A549 (cell line): ENCODE data around the gene TAS2R38. TPM values are rescaled to one million over a fixed set of nuclear protein-coding genes. Genes with fewer than 3 reads are reported as not detected.

ENCODE experiments used
- ATAC-seq, 2 experiments: fragments of 200-7000 bp in 1 of 2; fragments of >200 bp in 1 of 2; cut with Nextera tagmentation in 1 of 2; cut with Tn5 transposase in 1 of 2; 3 replicates each; pipeline versions ENCODE4 v1.8.0 to v1.9.1; 2018 to 2020; ENCODE audit warnings: mild to moderate bottlenecking in 1 of 2, moderate library complexity in 1 of 2
- CTCF ChIA-PET: fragments of 300-600 bp; sonication (Branson Sonifier 250); formaldehyde crosslinking; extraction: SDS; loops from one replicate; lab custom pipeline; 2021; ENCODE audit warnings: antibody characterized with exemption, inconsistent platforms; lab: Yijun Ruan, JAX
- POLR2A ChIA-PET: fragments of 350-600 bp; formaldehyde crosslinking; extraction: SDS; loops from one replicate; lab custom pipeline; 2021; ENCODE audit warnings: antibody characterized with exemption, inconsistent platforms; lab: Yijun Ruan, JAX
- DNase-seq, 2 experiments: peaks; one replicate each; pipeline versions ENCODE4 v3.0.0 to v3.0.0-alpha.2; 2011 to 2016; ENCODE audit warnings: low read depth in 1 of 2, low spot score in 1 of 2
- FAIRE-seq: peaks from 2 replicates; lab custom pipeline; 2011; peaks lifted over from hg19 to GRCh38; lab: Jason Lieb, UNC
- H3K27ac ChIP-seq, 2 experiments: fragments of >200 bp; sonication (Bioruptor Twin); formaldehyde crosslinking; 3 replicates each; pipeline ENCODE4 v1.5.1; 2016 to 2017
- H3K4me1 ChIP-seq: fragments of >200 bp; sonication (Bioruptor Twin); formaldehyde crosslinking; 3 replicates; pipeline ENCODE4 v1.6.1; 2016
- H3K4me2 ChIP-seq: fragments of >200 bp; sonication (Bioruptor Twin); formaldehyde crosslinking; 3 replicates; pipeline ENCODE4 v1.6.1; 2016
- H3K4me3 ChIP-seq: fragments of >200 bp; sonication (Bioruptor Twin); formaldehyde crosslinking; 3 replicates; pipeline ENCODE4 v1.5.1; 2016
- H3K9me3 ChIP-seq: fragments of >200 bp; sonication (Bioruptor Twin); formaldehyde crosslinking; 3 replicates; pipeline ENCODE4 v1.6.1; 2016
- BHLHE40 ChIP-seq: IDR thresholded peaks from 2 replicates; pipeline ENCODE4 v1.6.1; 2012; ENCODE audit warnings: low read depth, low read length, inconsistent platforms
- CBX2 ChIP-seq: fragments of 200-600 bp; sonication (generic); IDR thresholded peaks from 2 replicates; pipeline ENCODE4 v1.6.1; 2016; ENCODE audit warnings: low read depth, mild to moderate bottlenecking, borderline replicate concordance
- CEBPB ChIP-seq, 2 experiments: fragments of >200 bp in 1 of 2; sonication (Bioruptor Twin) in 1 of 2; formaldehyde crosslinking in 1 of 2; IDR thresholded peaks; 2 replicates each; pipeline ENCODE4 v1.6.1; 2012 to 2016
- CHD2 ChIP-seq: fragments of 150-350 bp; IDR thresholded peaks from 2 replicates; pipeline ENCODE4 v1.6.1; 2014; ENCODE audit warnings: low read length; ENCODE audit not compliant: partially characterized antibody
- EHF ChIP-seq: fragments of 250-450 bp; sonication (Bioruptor Pico); IDR thresholded peaks from 2 replicates; pipeline ENCODE4 v1.5.0; 2020; ENCODE audit warnings: mild to moderate bottlenecking
- FOXS1 ChIP-seq: fragments of 250-450 bp; sonication (Bioruptor Pico); IDR thresholded peaks from 2 replicates; pipeline ENCODE4 v1.5.0; 2020; ENCODE audit warnings: mild to moderate bottlenecking, moderate library complexity
- HOXA7 ChIP-seq: fragments of 250-450 bp; sonication (Bioruptor Pico); IDR thresholded peaks from 2 replicates; pipeline ENCODE4 v1.5.0; 2020; ENCODE audit warnings: mild to moderate bottlenecking, moderate library complexity
- JUNB ChIP-seq: fragments of >200 bp; sonication (Bioruptor Twin); formaldehyde crosslinking; IDR thresholded peaks from 2 replicates; pipeline ENCODE4 v1.6.1; 2016
- KDM5A ChIP-seq: fragments of 200-600 bp; sonication (generic); IDR thresholded peaks from 2 replicates; pipeline ENCODE4 v1.6.1; 2016; ENCODE audit warnings: antibody characterized with exemption, mild to moderate bottlenecking
- NPAS2 ChIP-seq: fragments of 250-450 bp; sonication (Bioruptor Pico); IDR thresholded peaks from 2 replicates; pipeline ENCODE4 v1.8.0; 2022; ENCODE audit warnings: mild to moderate bottlenecking, moderate library complexity, borderline replicate concordance
- NR3C1 ChIP-seq: fragments of >200 bp; sonication (Bioruptor Twin); formaldehyde crosslinking; IDR thresholded peaks from 3 replicates; pipeline ENCODE4 v1.6.1; 2017
- RAD21 ChIP-seq, 2 experiments: fragments of >200 bp in 1 of 2; sonication (Bioruptor Twin) in 1 of 2; formaldehyde crosslinking in 1 of 2; IDR thresholded peaks in 1 of 2; conservative IDR thresholded peaks in 1 of 2; 2 replicates in 1 of 2; 3 replicates in 1 of 2; pipeline ENCODE4 v1.6.1; 2012 to 2018; ENCODE audit warnings: inconsistent platforms in 1 of 2
- RFX5 ChIP-seq: fragments of 450-650 bp; IDR thresholded peaks from 2 replicates; pipeline ENCODE4 v1.7.1; 2014; ENCODE audit warnings: antibody characterized with exemption, mild to moderate bottlenecking, moderate library complexity
- RNF2 ChIP-seq: fragments of 200-600 bp; sonication (generic); IDR thresholded peaks from 2 replicates; pipeline ENCODE4 v1.6.1; 2016; ENCODE audit warnings: low read depth, mild to moderate bottlenecking, antibody characterized with exemption, moderate library complexity, borderline replicate concordance
- ZFP36 ChIP-seq: fragments of 450-650 bp; IDR thresholded peaks from 2 replicates; pipeline ENCODE4 v1.6.1; 2014; ENCODE audit warnings: borderline replicate concordance; ENCODE audit not compliant: partially characterized antibody
- ZSCAN20 ChIP-seq: fragments of 250-450 bp; sonication (Bioruptor Pico); IDR thresholded peaks from 2 replicates; pipeline ENCODE4 v1.8.0; 2022; ENCODE audit warnings: mild to moderate bottlenecking, moderate library complexity
- WGBS: methylation state at CpG from one replicate; pipeline ENCODE4 v1.1.6; 2017; ENCODE audit errors: missing lambda C conversion rate; 5-methylcytosine and 5-hydroxymethylcytosine counted together
- polyA plus RNA-seq, 4 experiments: library from polyadenylated mRNA; depleted of rRNA in 3 of 4; stranded (reverse); fragments of >200 nt; fragmentation: RNase III in 1 of 4; extraction: RNeasy Plus Mini Kit Qiagen cat#74134 plus additional on column Dnase treatment in 1 of 4; gene quantifications; 2 replicates in 3 of 4; 3 replicates in 1 of 4; pipeline ENCODE4 v1.2.3, GENCODE V29; 2011 to 2017
- TF ChIP-seq, protein P1 (sequence below): fragments of 250-450 bp; sonication (Bioruptor Pico); IDR thresholded peaks from 2 replicates; pipeline ENCODE4 v1.5.0; 2020; ENCODE audit warnings: low read depth, mild to moderate bottlenecking, moderate library complexity
- TF ChIP-seq, protein P2 (sequence below): fragments of >200 bp; sonication (Bioruptor Twin); formaldehyde crosslinking; IDR thresholded peaks from 2 replicates; pipeline ENCODE4 v1.6.1; 2016
- TF ChIP-seq, protein P3 (sequence below): fragments of 250-450 bp; sonication (Bioruptor Pico); IDR thresholded peaks from 2 replicates; pipeline ENCODE4 v1.5.0; 2021; ENCODE audit warnings: mild to moderate bottlenecking, moderate library complexity, borderline replicate concordance
- TF ChIP-seq, protein P4 (sequence below): IDR thresholded peaks from 2 replicates; pipeline ENCODE4 v1.6.1; 2012
- TF ChIP-seq, protein P5 (sequence below): fragments of 200-600 bp; sonication (generic); IDR thresholded peaks from 2 replicates; pipeline ENCODE4 v1.6.1; 2016; ENCODE audit warnings: antibody characterized with exemption, mild to moderate bottlenecking, moderate library complexity
- TF ChIP-seq, protein P6 (sequence below): IDR thresholded peaks from 2 replicates; pipeline ENCODE4 v1.6.1; 2012; ENCODE audit warnings: low read depth, borderline replicate concordance

The TAS2R38 gene
- polyA plus RNA-seq, 2 of the 4 experiments (the other 2 are of a cell fraction): not detected

DNA sequence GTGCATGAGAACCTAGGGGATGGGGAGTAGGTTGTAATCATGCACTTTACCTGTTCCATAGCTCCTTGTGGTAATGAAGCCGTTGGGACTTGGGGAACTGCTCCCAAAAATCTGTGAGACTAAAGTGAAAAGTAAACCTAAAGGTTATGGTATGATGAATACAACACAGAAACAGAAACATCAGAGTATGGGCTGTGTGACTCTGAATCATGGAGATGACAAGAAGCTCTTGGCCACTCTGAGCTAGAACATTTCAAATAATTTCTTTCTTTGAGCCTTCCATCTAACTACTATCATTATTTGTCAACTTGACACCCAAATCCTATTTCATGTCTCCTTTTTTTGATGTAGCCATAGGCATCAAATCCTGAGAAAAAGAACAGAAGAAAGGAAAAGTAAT lies 29.7 kb downstream of the TAS2R38 start:
- no peak overlapping the region for H3K4me3 ChIP-seq
- no peak for FAIRE-seq
- no peak for ATAC-seq
- H3K4me1 ChIP-seq: no peaks in the 10 kb centered on the region
- ChIA-PET CTCF (no interaction called here), POLR2A (no interaction called here)
- no peak overlapping the region for H3K4me2 ChIP-seq
- H3K27ac ChIP-seq: no peak overlapping the region
- DNase-seq: no peak
- WGBS: 0% methylated on average over 1 of the region's 1 CpG
- TF ChIP-seq JUNB: no peak
- TF ChIP-seq, protein P1, sequence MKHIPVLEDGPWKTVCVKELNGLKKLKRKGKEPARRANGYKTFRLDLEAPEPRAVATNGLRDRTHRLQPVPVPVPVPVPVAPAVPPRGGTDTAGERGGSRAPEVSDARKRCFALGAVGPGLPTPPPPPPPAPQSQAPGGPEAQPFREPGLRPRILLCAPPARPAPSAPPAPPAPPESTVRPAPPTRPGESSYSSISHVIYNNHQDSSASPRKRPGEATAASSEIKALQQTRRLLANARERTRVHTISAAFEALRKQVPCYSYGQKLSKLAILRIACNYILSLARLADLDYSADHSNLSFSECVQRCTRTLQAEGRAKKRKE: no peak
- no peak for TF ChIP-seq KDM5A
- TF ChIP-seq NPAS2 (CRISPR knock-in tag): no peak
- no peak for TF ChIP-seq FOXS1
- no peak for TF ChIP-seq RAD21 (conservative IDR thresholded peaks at IDR 0.05 in 1 of 2, IDR thresholded peaks at IDR 0.05 in 1 of 2)
- no peak for TF ChIP-seq CBX2
- TF ChIP-seq, protein P2, sequence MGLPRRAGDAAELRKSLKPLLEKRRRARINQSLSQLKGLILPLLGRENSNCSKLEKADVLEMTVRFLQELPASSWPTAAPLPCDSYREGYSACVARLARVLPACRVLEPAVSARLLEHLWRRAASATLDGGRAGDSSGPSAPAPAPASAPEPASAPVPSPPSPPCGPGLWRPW: no peak
- TF ChIP-seq EHF (CRISPR knock-in tag): no peak
- no peak for TF ChIP-seq ZSCAN20 (CRISPR knock-in tag)
- no peak for TF ChIP-seq RNF2
- TF ChIP-seq, protein P3, sequence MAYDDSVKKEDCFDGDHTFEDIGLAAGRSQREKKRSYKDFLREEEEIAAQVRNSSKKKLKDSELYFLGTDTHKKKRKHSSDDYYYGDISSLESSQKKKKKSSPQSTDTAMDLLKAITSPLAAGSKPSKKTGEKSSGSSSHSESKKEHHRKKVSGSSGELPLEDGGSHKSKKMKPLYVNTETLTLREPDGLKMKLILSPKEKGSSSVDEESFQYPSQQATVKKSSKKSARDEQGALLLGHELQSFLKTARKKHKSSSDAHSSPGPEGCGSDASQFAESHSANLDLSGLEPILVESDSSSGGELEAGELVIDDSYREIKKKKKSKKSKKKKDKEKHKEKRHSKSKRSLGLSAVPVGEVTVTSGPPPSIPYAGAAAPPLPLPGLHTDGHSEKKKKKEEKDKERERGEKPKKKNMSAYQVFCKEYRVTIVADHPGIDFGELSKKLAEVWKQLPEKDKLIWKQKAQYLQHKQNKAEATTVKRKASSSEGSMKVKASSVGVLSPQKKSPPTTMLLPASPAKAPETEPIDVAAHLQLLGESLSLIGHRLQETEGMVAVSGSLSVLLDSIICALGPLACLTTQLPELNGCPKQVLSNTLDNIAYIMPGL (CRISPR knock-in tag): no peak
- TF ChIP-seq HOXA7: no peak
- TF ChIP-seq, protein P4, sequence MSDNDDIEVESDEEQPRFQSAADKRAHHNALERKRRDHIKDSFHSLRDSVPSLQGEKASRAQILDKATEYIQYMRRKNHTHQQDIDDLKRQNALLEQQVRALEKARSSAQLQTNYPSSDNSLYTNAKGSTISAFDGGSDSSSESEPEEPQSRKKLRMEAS: no peak
- no peak for TF ChIP-seq ZFP36
- TF ChIP-seq, protein P5, sequence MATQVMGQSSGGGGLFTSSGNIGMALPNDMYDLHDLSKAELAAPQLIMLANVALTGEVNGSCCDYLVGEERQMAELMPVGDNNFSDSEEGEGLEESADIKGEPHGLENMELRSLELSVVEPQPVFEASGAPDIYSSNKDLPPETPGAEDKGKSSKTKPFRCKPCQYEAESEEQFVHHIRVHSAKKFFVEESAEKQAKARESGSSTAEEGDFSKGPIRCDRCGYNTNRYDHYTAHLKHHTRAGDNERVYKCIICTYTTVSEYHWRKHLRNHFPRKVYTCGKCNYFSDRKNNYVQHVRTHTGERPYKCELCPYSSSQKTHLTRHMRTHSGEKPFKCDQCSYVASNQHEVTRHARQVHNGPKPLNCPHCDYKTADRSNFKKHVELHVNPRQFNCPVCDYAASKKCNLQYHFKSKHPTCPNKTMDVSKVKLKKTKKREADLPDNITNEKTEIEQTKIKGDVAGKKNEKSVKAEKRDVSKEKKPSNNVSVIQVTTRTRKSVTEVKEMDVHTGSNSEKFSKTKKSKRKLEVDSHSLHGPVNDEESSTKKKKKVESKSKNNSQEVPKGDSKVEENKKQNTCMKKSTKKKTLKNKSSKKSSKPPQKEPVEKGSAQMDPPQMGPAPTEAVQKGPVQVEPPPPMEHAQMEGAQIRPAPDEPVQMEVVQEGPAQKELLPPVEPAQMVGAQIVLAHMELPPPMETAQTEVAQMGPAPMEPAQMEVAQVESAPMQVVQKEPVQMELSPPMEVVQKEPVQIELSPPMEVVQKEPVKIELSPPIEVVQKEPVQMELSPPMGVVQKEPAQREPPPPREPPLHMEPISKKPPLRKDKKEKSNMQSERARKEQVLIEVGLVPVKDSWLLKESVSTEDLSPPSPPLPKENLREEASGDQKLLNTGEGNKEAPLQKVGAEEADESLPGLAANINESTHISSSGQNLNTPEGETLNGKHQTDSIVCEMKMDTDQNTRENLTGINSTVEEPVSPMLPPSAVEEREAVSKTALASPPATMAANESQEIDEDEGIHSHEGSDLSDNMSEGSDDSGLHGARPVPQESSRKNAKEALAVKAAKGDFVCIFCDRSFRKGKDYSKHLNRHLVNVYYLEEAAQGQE: no peak
- no peak for TF ChIP-seq CHD2
- TF ChIP-seq CEBPB (IDR thresholded peaks at IDR 0.05): no peak
- TF ChIP-seq RFX5: no peak
- no peaks in the 10 kb centered on the region for H3K9me3 ChIP-seq

DNA sequence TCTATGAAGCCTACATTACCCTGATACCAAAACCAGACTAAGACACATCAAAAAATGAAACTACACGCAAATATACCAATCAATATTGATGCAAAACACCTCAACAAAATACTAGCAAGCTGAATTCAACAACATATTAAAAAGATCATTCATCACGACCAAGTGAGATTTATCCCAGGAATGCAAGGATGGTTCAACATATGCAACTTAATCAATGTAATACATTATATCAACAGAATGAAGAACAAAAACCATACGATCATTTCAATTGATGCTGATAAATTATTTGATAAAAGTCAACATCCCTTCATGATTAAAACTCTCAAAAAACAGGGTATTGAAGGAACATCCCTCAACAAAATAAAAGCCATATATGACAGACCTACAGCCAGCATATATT lies 32.5 kb downstream of the TAS2R38 start:
- ATAC-seq (no peak), FAIRE-seq (no peak), DNase-seq (no peak)
- Histone ChIP-seq H3K9me3 (no peaks in the 10 kb centered on the region), H3K27ac (no peak overlapping the region), H3K4me3 (no peak overlapping the region), H3K4me2 (no peak overlapping the region), H3K4me1 (no peaks in the 10 kb centered on the region)
- 18% methylated on average over 3 of the region's 3 CpGs for WGBS
- ChIA-PET POLR2A (no interaction called here), CTCF (no interaction called here)
- TF ChIP-seq KDM5A (no peak), BHLHE40 (no peak), NR3C1 (no peak)
- TF ChIP-seq, protein P6, sequence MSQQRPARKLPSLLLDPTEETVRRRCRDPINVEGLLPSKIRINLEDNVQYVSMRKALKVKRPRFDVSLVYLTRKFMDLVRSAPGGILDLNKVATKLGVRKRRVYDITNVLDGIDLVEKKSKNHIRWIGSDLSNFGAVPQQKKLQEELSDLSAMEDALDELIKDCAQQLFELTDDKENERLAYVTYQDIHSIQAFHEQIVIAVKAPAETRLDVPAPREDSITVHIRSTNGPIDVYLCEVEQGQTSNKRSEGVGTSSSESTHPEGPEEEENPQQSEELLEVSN: no peak
